HUDEP-2 (cell line): ENCODE results near the gene LTA4H.

ENCODE experiments used
- DNase-seq, 76 experiments: peaks; one replicate each; lab custom pipeline; 2025; ENCODE audit not compliant: unreplicated experiment in 76 of 76; lab: John Stamatoyannopoulos, UW

Gene LTA4H

DNA sequence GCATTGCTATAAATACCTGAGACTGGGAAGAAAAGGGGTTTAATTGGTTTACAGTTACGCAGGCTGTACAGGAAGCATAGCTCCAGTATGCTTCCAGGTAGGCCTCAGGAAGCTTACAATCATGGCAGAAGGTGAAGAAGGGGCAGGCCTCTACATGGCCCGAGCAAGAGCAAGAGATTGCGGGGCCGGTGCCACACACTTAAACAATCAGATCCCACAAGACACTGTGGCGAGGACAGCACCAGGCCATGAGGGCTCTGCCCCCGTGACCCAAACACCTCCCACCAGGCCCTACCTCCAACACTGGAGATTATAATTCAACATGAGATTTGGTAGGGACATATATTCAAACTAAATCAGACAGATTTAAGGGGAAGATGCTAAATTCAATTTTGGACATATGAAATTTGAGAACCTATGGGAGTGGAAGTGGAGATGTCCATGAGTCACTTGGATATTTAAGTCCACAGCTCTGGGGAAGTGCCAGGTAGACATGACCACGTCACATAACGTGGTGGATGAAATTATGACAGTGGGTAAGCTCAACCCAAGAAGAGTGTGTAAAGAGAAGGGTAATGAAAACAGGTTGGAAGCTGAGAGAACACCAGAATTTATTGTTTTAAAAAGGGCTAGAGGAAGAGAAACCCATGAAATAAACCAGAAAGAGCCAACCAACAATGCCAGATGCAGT is 1.5 kb upstream of the LTA4H start:
- no peak for DNase-seq

DNA sequence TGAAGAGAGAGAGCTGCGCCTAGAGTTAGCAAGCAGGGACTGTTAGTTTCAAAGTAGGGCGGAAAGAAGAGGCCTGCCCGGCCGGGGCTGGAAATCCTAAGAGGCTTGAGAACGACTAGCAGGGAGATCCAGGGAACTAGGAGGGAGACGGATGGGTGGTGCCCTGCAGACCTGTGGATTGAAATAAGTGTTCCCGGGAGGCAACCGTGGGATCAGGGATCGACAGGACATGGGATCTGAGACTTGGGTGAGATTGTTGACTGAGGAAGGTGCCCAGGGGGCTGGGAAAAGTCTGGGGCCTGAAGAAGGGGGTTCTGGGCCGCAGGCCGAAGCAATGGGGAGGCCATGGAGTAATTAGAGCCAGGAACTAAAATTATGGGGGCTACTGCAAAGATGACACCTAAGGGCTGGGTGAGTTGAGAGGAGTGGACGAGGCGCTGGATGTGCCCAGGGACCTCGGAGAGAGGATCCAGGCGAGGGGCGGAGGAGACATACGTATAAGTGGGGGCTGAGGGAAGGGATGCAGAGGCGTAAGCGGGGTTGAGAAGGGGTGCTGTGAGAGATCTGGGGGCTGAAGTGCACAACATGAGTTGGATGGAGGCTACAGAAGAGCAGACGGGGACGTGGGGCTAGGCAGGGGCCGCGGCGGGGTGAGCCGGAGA is 635 bp downstream of the LTA4H start:
- peak in 6 of 76 experiments; percentile 4 to 55 (median 8) for DNase-seq

DNA sequence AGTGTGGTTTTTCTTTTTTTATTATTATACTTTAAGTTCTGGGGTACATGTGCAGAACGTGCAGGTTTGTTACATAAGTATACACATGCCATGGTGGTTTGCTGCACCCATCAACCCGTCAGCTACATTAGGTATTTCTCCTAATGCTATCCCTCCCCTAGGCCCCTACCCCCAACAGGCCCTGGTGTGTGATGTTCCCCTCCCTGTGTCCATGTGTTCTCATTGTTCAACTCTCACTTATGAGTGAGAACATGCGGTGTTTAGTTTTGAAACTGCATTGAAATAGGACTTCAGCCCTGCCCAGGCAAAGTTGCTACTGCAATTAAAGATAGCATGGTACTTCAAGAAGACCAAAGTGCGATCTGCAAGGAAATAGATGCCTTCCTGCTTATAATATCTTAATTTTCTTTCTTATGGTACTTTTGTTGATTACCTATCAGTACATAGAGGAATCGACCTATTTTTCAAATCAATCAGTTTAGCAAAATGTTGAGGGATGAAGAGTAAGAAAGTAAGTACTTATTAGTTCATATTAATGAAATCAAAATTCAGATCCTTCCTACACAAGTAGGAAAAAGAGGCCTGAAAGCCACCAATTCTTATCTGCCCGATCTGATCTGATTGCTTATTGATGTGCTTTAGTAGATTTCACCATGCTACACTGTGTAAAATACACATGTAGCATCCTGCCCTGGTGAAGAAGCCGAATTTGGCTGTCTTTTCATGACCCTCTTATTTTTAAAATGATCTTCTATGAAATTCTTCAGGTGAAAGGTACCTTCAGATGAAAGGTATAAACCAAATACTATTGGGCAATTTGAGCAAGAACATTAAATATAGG is 1.6 kb downstream of the LTA4H start:
- no peak for DNase-seq

DNA sequence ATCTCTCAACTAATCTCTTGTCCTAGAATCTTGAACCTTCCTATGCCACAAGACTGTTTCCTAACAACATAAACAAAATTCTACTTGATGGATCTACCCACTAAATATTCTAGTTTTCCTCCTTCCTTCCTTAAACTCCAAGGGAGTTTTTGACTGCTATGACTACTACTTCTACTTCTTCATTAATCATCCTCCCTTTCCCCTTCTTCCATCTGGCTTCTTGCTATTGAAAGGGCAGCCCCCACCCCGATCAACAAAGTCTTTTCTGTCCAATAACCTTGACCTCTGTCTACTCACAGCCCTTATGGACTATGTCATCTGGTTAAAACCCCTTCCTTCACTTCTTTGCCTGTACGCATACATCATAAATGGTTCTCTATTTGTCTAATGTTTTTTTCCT is 5.6 kb downstream of the LTA4H start:
- DNase-seq = no peak

DNA sequence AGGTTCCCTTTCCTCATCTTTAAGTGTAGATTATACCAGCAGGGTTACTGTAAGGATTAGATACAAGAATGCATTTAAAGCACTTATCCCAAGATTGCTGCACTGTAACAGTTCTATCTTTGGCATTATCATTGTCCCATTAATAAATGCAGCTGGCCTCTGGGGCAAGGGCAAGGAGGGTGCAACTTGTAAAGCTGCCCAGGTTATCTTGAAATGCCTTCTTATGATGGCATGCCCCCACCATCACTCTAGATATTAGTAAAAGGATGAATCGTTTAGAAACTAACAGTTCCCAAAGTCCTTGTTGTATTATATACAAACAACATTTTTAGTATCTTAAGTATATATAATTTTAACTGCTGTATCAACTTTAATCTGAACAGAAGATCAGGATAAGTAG is 6.8 kb downstream of the LTA4H start:
- DNase-seq = no peak

DNA sequence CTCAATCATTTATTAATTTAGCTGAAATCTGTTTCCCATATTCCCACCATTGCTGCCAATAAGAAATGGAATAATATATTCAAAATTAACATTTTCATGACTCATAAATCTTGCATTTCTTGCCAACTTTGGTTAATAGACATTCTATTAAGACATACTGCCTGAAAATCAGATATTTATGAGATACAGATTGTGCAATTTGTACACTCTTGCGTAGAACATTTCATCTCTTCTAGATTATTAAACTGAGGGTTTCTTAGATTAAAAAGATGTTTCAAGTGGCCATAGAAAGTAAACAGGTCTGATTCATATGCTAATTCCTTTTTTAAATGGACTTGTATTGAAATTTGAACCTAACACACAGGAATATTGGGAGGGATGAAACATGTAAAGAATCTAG is 9.1 kb downstream of the LTA4H start:
- DNase-seq = no peak

DNA sequence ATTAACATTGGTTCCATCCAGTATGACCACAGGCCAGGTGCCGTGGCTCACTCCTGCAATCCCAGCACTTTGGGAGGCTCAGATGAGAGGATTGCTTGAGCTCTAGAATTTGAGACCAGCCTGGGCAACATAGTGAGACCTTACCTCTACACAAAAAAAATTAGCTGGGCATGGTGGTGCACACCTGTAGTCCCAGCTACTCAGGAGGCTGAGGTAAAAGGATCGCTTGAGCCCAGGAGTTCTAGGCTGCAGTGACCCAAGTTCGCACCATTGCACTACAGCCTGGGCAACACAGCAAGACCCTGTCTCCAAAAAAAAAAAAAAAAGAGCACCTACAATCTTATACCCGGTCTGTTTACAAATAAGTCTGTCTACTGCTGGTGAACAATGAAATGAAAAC is 9.9 kb downstream of the LTA4H start:
- DNase-seq = no peak

DNA sequence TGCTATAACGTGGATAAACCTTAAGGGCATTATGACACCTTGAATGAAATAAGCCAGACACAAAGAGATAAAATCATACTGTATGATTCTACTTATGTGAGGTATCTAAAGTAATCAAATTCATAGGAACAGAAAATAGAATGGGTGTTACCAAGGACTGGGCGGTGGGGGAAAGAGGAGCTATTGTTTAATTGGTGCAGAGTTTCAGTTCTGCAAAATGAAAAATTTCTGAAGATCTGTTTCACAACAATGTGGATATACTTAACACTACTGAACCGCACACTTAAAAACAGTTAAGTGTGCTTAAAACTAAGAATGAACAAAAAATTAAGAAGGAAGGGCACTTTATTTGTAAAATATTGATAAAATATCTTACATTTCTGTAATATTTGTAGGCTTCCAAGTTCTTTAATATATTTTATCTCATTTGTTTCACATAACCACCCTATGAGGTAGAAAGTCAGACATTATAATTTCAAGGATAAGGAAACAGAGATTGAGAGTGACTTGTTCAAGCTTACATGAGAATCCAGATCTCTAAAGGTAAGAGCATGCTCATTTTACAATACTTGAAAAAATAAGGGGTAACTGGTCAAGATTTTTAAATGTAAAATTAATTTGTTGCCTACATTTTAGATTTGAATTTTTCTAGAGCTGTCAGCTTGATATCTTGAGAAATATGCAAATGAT is 14.9 kb downstream of the LTA4H start:
- no peak for DNase-seq

DNA sequence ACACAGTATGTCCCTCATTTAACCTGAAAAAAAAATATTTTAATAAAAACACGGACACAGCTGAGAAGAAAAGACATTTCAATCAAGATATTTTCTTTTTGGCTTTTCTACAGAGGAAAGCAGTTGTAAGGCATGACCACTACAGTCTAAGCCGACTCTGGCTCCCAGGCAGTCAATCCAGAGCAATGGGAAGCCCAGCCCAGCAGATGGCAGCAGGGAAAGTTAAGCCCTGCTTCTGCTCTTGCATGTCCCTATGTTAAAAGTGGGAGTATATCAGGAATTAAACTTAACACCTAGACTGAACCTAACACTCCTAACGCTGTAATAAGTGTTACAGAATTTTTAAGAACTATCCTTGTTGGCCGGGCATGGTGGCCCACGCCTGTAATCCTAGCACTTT is 19.7 kb downstream of the LTA4H start:
- DNase-seq = peak in 2 of 76 experiments; percentile 3 to 6

DNA sequence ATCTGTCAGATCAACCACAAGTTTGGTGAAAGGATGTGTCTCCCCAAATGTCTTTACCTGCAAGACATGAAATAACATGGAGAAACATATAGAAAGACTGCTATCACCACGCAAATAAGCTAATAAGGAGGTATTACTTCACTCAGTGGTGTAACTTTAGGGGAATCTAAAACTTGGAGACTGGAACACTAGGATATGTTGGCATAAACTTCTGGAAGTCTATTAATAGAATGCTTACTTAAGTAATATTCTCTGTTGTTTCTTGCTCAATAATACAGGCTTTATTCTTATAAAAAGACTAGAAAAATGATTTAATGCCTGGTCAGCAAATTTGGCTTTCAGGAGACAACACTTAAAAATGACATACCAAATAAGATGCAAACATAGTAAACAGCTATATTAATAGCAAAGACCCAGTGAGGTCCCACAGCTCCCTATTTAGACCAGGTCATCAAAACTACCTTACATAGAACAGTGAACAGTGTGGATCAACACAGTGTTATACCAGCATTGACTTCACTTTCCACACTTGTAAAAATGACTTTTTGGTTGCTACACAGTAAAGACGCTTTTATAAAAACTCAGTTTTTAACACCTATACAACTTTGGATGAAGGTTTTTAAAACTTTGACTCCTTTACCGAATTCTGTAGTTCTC is 20.3 kb downstream of the LTA4H start:
- DNase-seq = no peak

DNA sequence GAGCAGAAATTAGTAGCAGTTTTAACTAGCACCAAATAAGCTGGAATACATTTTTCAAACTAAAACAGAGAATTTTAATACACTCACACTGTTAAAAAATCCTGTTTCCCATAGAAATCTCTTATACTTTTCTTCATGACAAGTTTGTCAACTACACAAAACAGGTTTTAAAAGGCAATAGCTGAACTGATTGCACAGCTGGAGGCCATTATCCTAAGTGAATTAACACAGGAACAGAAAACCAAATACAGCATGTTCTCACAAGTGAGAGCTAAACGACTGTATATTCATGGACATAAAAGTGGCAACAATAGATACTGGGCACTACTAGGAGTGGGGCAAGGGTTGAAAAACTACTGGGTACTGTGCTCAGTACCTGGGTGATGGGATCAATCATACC is 27.7 kb downstream of the LTA4H start:
- DNase-seq = no peak

DNA sequence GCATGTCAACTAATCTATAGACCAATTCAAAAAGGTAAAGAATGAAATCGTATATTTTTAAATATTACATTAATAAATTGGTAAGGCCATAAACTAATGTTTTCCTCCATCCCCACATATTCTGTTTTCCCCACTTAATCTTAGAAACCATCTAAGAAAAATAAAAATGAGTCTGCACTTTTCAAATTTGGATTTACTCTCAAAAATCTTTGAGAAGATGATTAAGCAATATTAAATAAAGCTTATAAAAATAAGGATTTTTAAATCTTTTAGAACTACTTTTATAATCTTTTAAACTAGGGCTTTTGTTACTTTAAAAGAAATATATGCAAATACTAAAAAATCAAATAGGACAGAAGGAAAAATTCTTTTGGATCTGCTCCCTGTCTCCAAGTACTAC is 28.7 kb downstream of the LTA4H start:
- no peak for DNase-seq

DNA sequence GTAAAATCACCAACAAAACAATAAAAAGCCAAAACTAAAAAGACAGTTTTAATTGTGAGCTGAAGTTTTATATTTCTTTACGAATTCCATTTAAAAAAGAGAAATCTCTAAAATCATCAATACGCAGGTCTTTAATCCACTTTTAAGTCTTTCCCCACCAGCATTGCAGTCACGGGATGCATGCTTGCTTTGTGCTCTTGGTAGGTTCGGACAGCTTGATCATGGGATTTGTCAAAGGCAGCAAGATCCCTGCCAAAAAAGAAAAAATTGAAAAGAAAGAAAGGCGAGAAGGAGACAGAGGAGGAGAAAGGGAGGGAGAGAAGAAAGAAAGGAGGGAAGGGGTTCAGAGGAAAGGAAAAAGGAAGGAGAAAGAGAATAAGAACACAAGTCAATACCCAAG is 34.5 kb downstream of the LTA4H start:
- no peak for DNase-seq

DNA sequence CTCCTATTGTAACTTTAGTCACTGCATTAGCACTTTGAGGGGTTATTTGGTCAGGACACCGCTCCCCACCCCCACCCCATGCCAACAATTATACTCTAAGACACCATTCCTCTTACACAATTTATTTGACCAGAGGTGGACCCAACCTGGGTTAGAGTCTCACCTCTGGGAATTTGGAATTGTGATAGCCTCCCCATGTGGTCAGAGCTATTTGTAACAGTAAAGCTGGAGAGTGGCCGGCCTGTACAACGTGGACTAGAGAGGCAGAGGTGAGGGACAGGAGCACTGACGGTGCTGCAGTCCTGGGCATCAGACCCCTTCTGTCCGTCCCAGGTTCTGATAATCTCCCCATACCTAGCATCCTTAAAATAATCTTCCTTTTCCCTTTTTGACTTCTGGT is 35.9 kb downstream of the LTA4H start:
- DNase-seq = no peak

DNA sequence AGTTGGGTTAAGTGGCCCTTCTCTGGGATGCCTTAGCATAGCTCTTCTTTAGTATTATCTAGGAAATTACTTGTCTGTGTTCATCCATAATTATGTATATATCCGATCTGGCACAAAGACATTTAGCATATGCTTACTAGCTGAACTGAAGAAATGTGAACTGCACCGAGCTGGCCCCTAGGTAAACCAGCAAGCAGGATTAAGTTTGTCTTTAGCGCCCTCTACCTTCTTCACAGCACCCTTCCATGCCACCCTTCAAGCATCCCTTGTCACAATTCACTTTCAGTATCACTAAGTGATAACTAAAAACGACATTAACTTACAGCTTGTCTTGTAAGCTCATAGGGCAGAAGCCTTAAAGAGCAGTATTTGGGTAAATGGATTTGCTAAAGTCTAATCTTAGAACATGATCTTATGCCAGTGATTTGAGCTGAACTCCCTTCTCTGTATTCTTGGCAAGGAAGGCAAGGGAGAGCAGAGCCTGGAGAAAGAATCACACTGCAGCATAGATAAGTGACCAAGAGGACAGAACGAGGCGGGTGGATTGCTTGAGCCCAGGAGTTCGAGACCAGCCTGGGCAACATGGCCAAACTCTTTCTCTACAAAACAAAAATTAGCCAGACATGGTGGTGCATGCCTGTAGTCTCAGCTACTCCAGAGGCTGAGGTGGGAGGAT is 36.6 kb downstream of the LTA4H start:
- peak in 31 of 76 experiments; percentile 2 to 49 (median 27) for DNase-seq

DNA sequence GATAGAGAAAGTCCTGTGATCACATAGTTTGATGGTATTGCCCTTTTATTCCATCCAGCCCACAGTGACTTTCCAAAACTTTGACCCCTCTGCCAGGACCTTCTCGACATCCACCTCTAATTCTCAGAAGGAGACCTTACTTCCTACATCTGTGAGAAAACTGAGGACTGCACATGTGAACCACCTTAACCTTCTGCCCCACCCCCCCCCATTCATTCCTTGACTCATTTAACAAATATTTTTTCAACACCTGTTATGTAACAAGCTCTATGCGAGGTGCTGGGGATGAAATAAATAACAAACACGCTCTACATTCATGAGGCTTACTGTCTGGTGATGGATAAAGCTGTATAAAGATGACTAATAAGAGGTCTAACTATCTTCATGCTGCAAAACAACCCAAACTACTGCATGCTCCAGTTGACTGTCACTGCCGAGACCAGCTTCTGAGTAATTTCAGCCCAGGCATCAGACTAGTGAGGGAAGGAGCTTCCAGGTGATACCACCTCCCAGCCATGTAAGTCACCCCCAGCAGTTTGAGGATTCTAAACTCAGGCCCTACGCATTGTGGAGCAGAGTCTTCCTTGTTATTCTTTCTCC is 37.4 kb downstream of the LTA4H start:
- DNase-seq = no peak

DNA sequence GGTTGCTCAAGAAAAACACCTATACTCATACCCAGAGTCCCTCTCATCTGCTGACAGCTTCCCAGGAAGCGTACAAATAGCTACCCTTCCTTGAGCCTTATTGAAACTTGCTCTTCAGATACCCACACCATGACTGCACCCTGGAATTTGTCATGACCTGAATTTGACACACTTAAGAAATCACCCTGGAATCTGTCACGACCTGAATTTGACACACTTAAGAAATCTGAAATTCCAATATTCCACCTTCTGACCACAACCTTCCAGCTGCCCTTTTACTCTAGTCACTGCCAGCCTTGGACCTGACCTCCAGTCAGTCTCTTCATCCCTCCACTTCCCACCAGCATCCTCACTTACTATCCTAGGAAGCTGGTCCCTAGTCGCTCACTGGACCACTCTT is 38.1 kb downstream of the LTA4H start:
- DNase-seq = no peak

DNA sequence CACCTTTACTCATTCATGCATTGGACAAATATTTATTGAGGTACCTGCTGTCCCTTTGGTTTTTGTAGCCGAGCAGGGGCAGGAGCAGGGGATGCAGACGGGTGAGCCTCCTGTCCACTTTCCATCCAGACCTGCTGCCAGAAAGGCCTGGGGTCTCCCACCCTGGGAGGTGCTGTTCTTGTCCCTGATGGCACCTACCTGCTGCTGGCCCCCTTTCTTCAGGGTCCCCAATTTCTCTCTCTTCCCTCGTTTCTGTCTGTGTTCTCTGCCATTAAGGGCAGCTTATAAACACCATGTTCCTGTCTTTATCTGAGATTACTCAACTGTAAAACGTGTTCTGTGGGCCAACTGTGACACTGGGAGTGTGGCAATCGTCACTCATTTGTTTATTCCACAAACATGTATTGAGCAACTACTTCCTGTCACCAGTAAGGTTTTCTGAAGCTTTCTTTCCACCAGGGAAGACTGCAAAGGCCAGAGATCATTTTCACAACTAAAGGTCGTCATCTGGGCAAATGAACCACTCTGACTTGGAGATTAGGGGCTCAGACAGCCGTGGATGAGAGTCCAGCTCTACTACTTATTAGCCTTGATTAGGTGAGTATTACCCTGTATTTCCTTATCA is 39.2 kb downstream of the LTA4H start, which contains the start of gene HAL:
HAL (minus strand) TSS at position 311 of the 625 bp plus-strand sequence. CDS start 434 bp downstream, outside the sequence.
- DNase-seq = no peak
